NCI-H524 treated with DMSO at 0.1 percent for 48 hours (cell line): Measurements from ENCODE around the gene EFHD2.
"Not testable (repeated sequence)": the region's sequence is repeated elsewhere in the genome, so short reads cannot be mapped to it uniquely, and the experiment has no call there.

Experiments
- DNase-seq: peaks from one replicate; lab custom pipeline; 2025; lab: John Stamatoyannopoulos, UW

Gene EFHD2, protein sequence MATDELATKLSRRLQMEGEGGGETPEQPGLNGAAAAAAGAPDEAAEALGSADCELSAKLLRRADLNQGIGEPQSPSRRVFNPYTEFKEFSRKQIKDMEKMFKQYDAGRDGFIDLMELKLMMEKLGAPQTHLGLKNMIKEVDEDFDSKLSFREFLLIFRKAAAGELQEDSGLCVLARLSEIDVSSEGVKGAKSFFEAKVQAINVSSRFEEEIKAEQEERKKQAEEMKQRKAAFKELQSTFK

DNA sequence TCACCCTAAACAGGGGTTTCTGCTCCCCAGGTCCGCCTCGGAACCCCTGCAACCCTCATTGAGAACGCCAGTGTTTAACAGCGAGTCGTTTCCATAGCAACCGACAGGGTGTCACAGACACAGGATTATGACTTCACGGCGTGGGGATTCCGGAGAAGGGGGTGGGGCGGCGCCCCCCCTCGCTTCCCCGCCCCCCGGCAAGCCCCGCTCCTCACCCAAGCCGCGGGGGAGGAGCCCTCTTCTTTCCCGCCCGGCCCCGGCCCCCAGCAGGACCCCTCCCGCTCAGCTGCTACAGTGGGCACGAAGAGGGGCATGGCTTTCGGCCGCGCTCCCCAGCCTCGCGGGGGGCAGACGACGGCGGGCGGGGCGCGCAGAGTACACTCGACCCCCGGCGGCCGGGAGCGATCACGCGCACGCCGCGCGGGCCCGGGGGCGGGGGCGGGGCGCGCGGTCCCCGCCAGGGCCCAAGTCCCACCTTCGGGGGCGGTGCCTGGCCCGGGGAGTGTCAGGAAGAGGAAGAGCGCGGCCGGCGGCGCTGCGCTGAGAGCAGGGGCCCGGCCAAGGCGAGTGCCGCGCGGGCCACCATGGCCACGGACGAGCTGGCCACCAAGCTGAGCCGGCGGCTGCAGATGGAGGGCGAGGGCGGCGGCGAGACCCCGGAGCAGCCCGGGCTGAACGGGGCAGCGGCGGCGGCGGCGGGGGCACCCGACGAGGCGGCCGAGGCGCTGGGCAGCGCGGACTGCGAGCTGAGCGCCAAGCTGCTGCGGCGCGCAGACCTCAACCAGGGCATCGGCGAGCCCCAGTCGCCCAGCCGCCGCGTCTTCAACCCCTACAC is at the start of gene EFHD2:
EFHD2 (plus strand) TSS at position 501 of the 835 bp plus-strand sequence; CDS start at position 585, 84 bp downstream.
- no peak for DNase-seq

DNA sequence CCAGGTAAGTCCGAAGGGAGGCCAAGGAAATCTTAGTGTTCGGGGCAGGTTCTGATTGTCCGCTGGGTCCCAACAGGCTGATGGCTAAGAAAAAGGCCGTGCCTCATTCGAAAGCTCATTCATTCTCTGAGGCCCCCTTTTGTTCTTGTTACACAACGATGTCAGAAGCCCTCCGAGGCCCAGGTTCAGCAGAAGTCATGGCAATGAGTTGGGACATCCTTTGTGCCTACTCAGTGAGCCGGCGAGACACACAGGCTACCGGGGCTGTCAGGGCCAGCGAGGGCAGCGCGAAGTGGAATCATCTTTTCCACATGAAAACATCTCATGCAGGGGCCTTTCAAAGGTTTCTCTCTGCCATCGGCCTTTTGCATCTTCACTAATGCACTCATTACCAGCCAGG is 49.0 kb upstream of the EFHD2 start:
- no peak for DNase-seq

DNA sequence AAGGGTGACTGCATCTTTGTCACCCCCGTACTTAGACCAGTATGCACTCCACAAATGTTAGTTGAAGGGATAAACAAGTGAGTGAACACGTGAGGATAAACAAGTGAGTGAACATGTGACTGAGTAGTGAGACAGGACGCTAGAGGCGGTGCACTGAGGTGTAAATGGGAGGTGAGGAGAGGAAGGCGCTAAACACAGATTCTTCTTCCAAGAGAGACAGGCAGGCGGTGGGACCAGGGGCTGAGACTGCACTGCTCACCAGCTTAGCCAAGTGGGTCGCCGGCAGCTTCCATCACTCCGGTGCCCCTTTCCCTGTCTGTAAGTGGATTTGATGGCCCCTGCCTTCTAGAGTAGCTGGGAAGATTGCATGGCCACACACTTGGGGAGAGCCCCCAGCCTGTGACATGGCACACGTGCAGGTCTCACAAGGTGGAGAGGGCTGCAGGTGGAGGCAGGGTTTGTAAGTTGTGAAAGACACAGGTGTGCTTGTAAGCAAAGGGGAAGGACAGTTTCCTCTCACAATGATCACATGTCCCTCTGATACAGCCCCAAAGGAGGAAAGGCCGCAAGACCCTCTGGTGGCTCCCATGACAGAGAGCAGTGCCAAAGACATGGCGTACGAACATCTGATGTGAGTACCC is 47.5 kb upstream of the EFHD2 start:
- DNase-seq: no peak

DNA sequence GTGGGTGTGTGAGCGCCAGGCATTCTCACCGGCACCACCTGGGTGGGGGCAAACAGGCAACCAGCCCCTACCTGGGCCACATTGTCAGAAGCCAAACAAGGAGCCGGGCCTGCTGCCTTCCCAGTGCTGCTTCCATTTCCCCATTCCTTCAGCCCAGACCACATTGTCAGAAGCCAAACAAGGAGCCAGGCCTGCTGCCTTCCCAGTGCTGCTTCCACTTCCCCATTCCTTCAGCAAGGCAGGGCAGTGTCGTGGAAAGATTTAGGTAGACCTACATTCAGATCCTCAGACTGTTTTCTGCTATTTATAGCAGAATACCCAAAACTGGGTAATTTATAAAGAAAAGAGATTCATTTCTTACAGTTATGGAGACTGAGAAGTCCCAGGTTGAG is 47.0 kb upstream of the EFHD2 start:
- DNase-seq: no peak

DNA sequence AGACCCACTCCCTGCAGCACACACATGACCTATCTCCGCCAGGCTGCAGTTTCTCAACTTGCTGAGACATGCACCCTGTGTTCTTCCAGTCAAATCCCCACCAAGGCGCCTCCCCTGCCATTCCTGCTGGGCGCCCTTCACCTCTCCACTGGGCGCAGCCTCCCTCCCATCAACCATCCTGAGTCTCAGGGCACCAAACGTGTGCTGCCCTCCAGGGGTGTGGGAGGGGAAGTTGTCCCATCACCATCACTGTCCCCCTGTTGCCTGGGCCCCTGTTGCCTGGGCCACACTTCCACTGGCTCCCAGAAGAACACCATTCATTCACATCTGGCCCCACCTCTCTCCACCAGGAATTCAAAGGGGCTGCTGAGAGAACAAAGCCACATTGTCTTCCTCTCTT is 44.9 kb upstream of the EFHD2 start:
- DNase-seq: no peak

DNA sequence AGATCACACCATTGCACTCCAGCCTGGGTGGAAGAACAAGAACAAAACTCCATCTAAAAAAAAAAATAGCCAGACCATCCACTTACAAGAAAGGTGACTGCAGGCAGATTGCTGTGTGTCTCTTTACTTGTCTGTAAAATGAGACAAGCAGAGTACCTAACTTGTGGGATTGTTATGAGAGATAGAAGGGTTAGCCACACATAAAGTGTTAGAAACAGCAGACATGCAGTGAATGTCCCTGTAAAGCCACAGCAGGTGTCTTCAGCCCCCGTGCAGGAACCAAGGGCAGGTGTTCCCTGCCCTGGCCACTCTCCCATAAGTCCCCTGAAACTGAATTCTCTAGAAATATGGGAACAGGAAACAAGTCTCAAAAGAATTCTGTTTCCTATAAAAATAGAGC is 40.8 kb upstream of the EFHD2 start:
- DNase-seq: no peak

DNA sequence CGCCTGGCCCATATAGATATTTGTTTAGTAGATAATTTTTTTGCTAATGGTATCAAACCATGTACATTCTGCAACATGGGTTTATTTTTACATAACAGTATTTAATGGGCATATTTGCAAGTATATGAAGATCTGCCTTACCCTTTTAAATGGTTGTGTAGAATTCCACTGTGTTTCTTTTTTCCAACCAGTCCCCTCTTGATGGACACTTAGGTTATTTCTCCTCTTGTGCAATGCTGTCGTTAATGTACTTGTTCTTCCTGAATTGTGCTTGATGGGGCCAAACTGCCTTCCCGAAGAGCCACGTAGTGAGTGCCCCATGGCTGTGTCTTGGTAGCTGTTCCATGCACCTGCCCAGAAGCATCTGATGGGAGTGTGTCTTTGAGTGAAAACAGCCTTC is 39.4 kb upstream of the EFHD2 start:
- DNase-seq: no peak

DNA sequence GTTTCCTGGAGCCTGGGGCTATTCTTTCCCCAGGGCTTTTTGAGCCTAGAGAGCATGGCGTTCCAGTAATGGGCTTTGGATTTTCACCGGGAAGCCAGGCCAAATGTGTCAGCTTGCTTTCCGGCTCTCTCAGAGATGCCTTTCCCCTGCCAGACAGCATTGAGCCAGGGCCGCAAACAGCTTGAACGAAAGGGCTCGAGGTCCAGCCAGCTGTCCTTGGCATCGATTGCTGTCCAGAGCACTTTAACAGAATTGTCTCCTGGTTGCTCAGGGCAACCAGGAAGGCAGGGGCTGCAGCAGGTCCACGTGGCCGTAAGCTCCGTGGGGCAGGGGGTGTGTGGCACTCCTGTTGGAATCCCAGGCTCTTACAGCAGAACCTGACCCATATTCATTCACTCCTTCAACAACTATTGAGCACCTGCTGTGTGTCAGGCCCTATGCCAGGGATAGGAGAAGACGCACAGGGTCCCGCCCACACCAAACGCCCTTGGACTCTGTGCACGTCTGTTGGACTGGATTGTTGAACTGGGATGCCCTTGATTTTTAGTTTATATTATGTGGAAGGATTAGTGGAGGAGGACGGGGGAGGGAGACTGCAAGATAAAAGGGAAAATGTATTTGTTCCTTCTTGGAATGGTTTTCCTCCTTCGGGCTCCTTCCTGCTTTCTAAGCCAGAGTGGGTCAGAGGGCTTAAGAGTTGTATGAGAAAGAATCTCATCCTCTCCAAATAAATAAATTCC is 38.7 kb upstream of the EFHD2 start:
- no peak for DNase-seq

DNA sequence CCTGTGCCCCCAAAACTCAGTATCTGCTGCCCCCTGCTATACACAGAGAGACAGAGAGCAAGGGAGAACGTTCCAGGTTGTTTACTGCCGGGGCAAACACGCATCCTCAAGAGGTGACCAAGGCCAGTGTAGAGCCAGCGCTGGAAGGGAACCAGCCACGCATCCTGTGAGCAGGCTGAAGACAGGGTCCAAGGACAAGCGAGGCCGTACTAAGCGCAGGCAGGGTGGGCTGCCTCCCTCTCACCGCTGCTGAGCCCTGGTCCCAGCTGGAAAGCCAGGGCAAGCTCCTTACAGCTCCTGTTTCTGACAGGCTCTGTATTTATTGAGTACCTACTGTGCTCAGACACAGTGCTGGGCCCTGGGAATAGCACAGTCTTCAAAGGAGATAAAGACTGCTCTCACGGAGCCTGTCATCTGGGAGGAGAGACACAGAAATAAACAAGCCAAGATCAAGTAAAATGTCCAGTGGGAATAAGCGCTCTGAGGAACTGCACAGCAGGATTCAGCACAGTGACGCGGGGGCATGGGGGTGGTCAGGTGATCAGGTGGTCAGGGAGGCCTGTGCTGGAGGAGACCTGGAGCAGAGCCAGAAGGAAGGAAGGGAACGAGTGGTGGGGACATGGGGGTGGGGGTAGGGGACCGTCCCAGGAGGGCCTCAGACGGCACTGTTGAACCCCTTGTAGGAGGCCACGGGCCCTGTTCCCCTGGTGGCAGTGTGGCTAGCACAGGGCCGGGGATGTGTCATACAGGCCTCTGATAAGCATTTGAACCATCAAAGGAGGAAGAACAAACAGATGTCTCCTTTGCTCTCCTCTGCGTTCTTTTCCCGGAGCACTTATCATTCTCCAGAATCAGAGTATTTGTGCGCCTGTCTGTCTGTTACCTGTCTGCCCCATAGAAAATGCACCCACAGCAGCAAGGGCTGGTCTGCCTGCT is 37.8 kb upstream of the EFHD2 start:
- no peak for DNase-seq

DNA sequence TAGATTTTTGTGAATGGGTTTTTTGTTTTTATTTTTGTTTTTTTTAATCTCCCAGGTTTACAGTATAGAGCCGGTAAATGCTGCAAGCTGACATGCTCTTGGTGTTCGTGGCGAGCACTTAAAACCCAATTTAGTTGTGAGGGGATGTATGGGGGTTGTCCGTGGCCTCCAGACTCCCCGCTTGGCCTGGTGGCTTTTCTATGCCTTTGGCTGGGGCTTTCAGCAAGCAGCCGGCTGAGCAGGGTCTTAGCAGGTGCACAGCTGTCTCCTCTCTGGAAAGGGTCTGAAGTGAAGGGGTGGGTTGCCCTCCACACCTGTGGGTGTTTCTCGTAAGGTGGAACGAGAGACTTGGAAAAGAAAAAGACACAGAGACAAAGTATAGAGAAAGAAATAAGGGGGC is 31.0 kb upstream of the EFHD2 start:
- no peak for DNase-seq

DNA sequence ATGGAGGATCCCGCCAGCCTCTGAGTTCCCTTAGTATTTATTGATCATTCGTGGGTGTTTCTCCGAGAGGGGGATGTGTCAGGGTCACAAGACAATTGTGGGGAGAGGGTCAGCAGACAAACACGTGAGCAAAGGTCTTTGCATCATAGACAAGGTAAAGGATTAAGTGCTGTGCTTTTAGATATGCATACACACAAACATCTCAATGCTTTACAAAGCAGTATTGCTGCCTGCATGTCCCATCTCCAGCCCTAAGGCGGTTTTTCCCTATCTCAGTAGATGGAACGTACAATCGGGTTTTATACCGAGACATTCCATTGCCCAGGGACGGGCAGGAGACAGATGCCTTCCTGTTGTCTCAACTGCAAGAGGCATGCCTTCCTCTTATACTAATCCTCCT is 30.5 kb upstream of the EFHD2 start:
- not testable (repeated sequence) for DNase-seq

DNA sequence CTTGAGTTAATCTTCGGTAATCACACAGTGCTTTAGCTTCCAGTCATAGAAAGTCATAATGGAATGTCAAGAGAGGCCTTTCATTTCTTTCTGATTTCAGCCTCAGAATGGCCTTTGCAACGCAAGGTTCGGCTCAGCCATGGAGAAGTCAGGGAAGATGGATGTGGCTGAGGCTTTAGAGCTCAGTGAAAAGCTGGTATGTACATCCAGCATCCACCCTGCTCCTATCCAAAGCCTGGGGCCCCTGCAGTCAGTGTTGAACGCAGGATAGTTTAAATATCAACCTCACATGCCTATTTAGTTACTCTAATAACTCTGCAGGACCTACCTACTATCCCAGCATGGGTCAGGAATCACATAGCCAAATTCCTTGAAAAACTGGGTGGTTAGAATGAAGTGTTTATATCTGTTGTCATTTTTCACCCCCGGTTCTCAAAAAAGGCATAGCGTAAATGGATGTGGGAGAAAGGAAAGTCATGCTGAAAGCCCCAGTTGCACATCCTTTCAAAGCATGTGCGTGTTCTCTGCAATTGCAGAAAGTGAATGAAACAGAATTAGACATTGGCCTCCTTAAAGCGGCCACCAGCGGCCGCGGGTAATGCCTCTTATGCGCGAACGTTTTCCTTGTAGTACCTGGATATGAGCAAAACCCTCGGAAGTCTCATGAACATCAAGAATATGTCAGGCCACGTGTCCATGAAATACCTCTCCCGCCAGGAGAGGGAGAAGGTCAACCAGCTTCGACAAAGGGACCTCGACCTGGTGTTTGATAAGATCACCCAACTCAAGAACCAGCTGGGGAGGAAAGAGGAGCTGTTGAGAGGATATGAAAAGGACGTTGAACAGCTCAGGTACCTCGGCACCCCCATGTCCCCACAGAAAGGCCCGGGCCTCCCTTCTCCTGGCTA is 28.8 kb upstream of the EFHD2 start:
- DNase-seq: no peak

DNA sequence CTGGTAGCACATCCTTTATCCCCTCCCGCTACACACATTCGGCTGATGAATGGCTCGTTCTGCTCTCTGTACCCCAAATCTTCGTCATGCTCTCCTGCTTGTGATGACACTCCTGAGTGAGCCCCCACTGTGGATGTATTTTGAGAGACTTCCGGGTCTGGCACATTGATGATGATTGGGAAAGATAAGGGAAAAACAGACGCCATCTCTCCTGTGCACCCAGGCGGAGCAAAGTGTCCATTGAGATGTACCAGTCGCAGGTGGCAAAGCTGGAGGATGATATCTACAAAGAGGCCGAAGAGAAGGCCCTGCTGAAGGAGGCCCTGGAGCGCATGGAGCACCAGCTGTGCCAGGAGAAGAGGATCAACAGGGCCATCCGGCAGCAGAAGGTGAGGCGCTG is 27.9 kb upstream of the EFHD2 start:
- DNase-seq: no peak

DNA sequence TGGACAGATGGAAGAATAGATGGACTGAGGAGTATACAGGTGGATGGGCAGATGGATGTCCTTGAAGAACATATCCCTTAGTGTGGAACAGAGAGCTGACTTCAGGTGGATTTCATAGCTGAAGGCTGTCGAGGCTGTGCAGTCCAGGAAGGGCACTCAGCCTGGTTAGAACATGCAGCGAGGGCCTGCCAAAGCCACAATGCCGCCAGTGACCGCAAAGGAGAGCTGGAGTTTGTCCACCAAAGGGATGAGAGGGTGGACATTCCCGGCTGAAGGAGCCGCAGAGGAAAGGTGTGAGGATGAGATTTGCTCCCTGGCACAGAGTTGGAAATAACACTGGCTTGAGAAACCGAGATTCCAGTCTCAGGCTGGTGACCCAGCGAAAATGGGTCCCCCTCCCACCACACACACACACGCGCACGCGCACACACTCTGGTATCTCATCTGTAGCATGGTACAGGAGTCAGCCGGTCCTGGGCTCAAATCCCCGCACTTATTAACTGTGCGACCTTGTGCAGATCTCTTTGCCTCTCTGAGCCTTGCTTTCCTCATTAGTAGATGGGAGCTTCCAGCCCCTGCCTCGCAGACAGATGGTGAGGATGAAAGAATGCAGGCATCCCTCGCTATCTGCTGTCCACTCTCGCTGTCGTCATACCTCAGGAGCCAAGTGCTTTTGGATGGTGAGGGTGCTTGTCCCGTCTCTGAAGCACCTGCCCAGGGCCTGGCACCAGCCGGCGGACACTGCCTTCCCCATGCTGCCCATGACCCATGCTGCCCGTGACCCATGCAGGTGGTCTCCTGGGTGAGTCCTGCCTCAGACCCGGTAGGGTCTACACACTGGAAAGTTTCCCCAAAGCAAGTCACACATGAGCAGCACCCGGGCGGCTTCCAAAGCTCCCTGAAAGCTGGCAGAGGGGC is 26.8 kb upstream of the EFHD2 start:
- no peak for DNase-seq

DNA sequence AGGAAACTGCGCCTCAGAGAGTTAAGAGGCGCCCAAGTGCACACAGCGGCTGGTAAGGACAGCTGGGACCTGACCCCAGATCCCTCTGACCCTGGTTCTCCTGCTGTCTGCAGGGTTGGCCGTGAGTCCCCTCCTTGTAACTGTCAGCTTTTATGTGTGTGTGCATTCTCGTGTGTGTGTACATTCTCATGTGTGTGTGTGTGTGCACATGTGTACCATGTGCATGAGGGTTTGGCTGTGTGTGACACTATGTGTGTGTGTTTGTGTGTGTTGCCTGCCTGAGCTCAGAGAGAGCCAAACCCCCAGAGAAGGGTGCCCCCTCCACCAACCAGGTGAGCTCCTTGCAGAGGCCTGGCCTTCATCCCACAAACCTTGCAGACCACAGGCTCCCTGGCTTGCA is 25.9 kb upstream of the EFHD2 start:
- no peak for DNase-seq

DNA sequence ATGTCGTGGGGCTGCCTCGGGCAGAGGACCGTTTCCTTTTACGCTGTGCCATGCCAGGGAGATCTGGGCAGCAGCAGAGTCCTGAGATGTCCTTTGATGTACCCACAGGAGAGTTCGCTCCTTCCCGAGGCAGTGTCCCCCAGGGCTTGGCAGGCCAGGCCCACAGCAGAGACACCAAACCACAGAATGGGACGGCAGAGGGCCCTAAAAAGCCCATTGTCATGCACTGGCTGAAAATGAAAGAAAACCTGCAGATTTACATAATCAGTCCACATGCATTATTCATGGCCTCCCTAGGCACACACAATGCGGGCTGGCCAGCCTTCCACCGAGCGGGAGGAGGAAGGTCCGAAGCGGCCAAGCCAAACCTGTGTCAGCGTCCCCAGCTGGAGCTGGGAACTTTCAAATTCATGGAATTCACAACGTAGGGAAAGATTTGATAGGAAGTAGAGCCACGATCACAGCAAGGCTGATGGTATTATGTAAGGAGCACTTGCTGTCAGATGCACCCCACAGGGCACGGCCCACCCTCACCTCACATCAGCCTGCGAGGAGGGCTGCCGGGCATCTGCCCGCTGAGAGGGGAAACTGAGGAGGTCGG is 25.3 kb upstream of the EFHD2 start:
- no peak for DNase-seq

DNA sequence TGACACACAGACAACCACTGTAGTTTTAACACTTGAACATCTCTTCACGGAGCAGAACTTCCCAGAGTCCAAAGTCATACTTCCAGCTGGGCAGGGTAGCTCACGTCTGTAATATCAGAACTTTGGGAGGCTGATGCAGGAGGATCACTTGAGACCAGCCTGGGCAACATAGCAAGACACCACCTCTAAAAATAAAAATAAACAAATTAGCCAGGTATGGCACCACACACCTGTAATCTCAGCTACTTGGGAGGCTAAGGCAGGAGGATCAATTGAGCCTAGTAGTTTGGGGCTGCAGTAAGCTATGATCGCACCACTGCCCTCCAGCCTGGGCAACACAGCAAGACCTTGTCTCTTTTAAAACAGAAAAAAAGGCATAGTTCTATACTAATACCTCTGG is 24.3 kb upstream of the EFHD2 start:
- DNase-seq: no peak

DNA sequence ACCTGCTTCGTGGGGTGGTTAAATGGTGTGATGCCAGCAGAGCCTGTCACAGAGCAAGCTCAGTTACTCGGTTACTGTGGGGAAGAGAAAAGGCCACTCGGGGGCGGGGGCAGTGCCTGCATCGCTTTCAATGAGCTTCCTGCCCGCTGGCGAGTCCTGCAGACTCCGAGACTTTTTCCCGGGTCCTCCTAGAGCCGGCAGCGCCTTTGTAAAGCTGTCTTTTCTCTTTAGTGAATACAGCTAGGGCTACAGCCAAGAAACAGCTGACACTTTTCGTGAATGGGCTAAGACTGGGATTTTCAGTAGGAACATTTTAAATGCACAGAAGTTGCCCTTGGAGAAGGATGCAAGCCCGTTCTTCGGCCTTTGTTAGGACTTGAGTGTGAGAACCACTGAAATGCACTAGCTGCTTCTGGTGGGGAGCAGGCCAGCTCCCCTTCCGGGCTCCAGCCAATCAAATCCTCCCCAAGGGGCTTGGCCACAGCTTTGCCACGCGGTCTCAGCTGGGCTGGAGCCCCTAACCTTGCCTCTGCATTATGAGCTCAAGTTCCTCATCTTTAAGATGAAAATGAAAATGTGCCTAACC is 23.4 kb upstream of the EFHD2 start:
- no peak for DNase-seq
